Liver (tissue), 9 donors: ENCODE measurements around the gene TTC33. TPM values are rescaled to one million over a fixed set of nuclear protein-coding genes. Genes with fewer than 3 reads are reported as not detected.
A peak's percentile ranks its signal among the peaks of the same experiment; 100 is the strongest.

ENCODE experiments used
- DNase-seq: peaks from one replicate; pipeline ENCODE4 v3.0.0-alpha.2; 2017; ENCODE audit warnings: low spot score
- H3K27ac ChIP-seq, 2 donors: one replicate each; pipeline ENCODE4 v1.7.0; 2013; ENCODE audit warnings: inconsistent platforms in 2 of 2, low read length in 2 of 2, control low read depth in 1 of 2, low read depth in 1 of 2, mild to moderate bottlenecking in 1 of 2
- H3K27me3 ChIP-seq, 4 donors: one replicate each; pipeline versions ENCODE4 v1.6.1 to v1.7.0; 2013; ENCODE audit warnings: low read length in 3 of 4, inconsistent platforms in 1 of 4, mild to moderate bottlenecking in 1 of 4, moderate library complexity in 1 of 4; ENCODE audit not compliant: control insufficient read depth in 4 of 4, insufficient read depth in 4 of 4
- H3K36me3 ChIP-seq, 4 donors: one replicate each; pipeline versions ENCODE4 v1.6.1 to v1.7.0; 2013; ENCODE audit warnings: low read length in 3 of 4, mild to moderate bottlenecking in 3 of 4, low read depth in 1 of 4, moderate library complexity in 1 of 4; ENCODE audit not compliant: control insufficient read depth in 4 of 4, insufficient read depth in 3 of 4
- H3K4me1 ChIP-seq, 4 donors: one replicate each; pipeline versions ENCODE4 v1.6.1 to v1.7.0; 2013; ENCODE audit warnings: low read length in 3 of 4, mild to moderate bottlenecking in 3 of 4, moderate library complexity in 1 of 4; ENCODE audit not compliant: control insufficient read depth in 4 of 4, insufficient read depth in 4 of 4
- H3K4me3 ChIP-seq, 3 donors: one replicate each; pipeline versions ENCODE4 v1.6.1 to v1.7.0; 2013; ENCODE audit warnings: low read length in 3 of 3, control low read depth in 1 of 3, low read depth in 1 of 3, mild to moderate bottlenecking in 1 of 3
- H3K9ac ChIP-seq, 2 donors: one replicate each; pipeline ENCODE4 v1.7.0; 2013; ENCODE audit warnings: low read length in 2 of 2, mild to moderate bottlenecking in 2 of 2, moderate library complexity in 2 of 2, control low read depth in 1 of 2, low read depth in 1 of 2
- H3K9me3 ChIP-seq, 4 donors: one replicate each; pipeline versions ENCODE4 v1.6.1 to v1.7.0; 2013; ENCODE audit warnings: low read length in 3 of 4; ENCODE audit not compliant: control insufficient read depth in 4 of 4
- EGR1 ChIP-seq, 2 donors: IDR thresholded peaks; 2 replicates each; pipeline ENCODE4 v1.6.1; 2016 to 2018; ENCODE audit warnings: antibody characterized with exemption in 2 of 2, low read depth in 2 of 2
- FOXA1 ChIP-seq: IDR thresholded peaks from 2 replicates; pipeline ENCODE4 v1.6.1; 2016; ENCODE audit warnings: antibody characterized with exemption
- HNF4A ChIP-seq, 2 donors: conservative IDR thresholded peaks; 2 replicates each; pipeline ENCODE4 v1.6.1; 2016; ENCODE audit warnings: antibody characterized with exemption in 2 of 2, mild to moderate bottlenecking in 2 of 2
- HNF4G ChIP-seq: IDR thresholded peaks from 2 replicates; pipeline ENCODE4 v1.6.1; 2016; ENCODE audit warnings: antibody characterized with exemption
- JUND ChIP-seq, 2 donors: IDR thresholded peaks; 2 replicates each; pipeline ENCODE4 v1.6.1; 2016; ENCODE audit warnings: antibody characterized with exemption in 2 of 2
- NR2F2 ChIP-seq: IDR thresholded peaks from 2 replicates; pipeline ENCODE4 v1.6.1; 2016; ENCODE audit warnings: antibody characterized with exemption
- RAD21 ChIP-seq, 2 donors: IDR thresholded peaks; 2 replicates each; pipeline ENCODE4 v1.6.1; 2016; ENCODE audit warnings: antibody characterized with exemption in 2 of 2, mild to moderate bottlenecking in 2 of 2
- REST ChIP-seq: IDR thresholded peaks from 2 replicates; pipeline ENCODE4 v1.6.1; 2016; ENCODE audit warnings: antibody characterized with exemption, mild to moderate bottlenecking
- RXRA ChIP-seq, 2 donors: IDR thresholded peaks; 2 replicates each; pipeline ENCODE4 v1.6.1; 2017 to 2018; ENCODE audit warnings: antibody characterized with exemption in 2 of 2, mild to moderate bottlenecking in 1 of 2
- SP1 ChIP-seq: IDR thresholded peaks from 2 replicates; pipeline ENCODE4 v1.6.1; 2018; ENCODE audit warnings: antibody characterized with exemption, mild to moderate bottlenecking
- TAF1 ChIP-seq: conservative IDR thresholded peaks from 2 replicates; pipeline ENCODE4 v1.6.1; 2016; ENCODE audit warnings: antibody characterized with exemption, mild to moderate bottlenecking
- YY1 ChIP-seq: IDR thresholded peaks from 2 replicates; pipeline ENCODE4 v1.6.1; 2016; ENCODE audit warnings: antibody characterized with exemption, mild to moderate bottlenecking
- WGBS: extraction: QIAGEN DNeasy Blood & Tissue Kit; methylation state at CpG from one replicate; pipeline ENCODE4 v1.1.7; 2013; 5-methylcytosine and 5-hydroxymethylcytosine counted together
- polyA plus RNA-seq, 2 donors: library from polyadenylated mRNA; stranded (reverse) in 1 of 2; unstranded in 1 of 2; fragments of 200-250 nt in 1 of 2; fragments of >200 nt in 1 of 2; fragmentation: Nextera tagmentation in 1 of 2; extraction: Ambion mirVana in 1 of 2; gene quantifications; one replicate each; pipeline versions ENCODE4 v1.2.1 to v1.2.3, GENCODE V29; 2013 to 2015
- total RNA-seq, 2 donors: library from RNA; depleted of rRNA; stranded (reverse); fragments of >200 nt; gene quantifications; one replicate each; pipeline ENCODE4 v1.2.3, GENCODE V29; 2014
- TF ChIP-seq, protein P1 (sequence below): fragments of 150-350 bp; IDR thresholded peaks from 2 replicates; pipeline ENCODE4 v1.5.1; 2017; ENCODE audit warnings: improper control_type of control experiment, low read depth, low read length; ENCODE audit not compliant: missing input control
- donor health status: healthy.
- donor health status: healthy.
- donor health status: healthy.
- donor health status: healthy.
- donor health status: healthy.

TTC33 gene
- total and polyA plus RNA-seq, 4 donors, result 4.3 to 12.0 (median 7.6) TPM

- Histone ChIP-seq H3K4me1 (peaks cover 0 to 2% (median 0%) of the 10 kb centered on the region in 4 donors), H3K9me3 (no peaks in the 10 kb centered on the region), H3K27me3 (no peaks in the 10 kb centered on the region), H3K27ac (no peak overlapping the region), H3K9ac (no peak overlapping the region), H3K4me3 (no peak overlapping the region), H3K36me3 (no peaks in the 10 kb centered on the region)
- DNase-seq, result no peak
- TF ChIP-seq NR2F2, result no peak
- no peak for TF ChIP-seq HNF4A (conservative IDR thresholded peaks at IDR 0.05)
- no peak for TF ChIP-seq RAD21 (IDR thresholded peaks at IDR 0.05)
- TF ChIP-seq TAF1, result no peak
- TF ChIP-seq JUND (IDR thresholded peaks at IDR 0.05), result peak; percentile 20 to 83
- TF ChIP-seq FOXA1, result no peak
- 62% methylated on average over 3 of the region's 3 CpGs for WGBS
Measured at GRCh38 chr5:40689438-40689837, 66.3 kb downstream of the TTC33 start.

GRCh38 chr5:40688996-40689395, 66.8 kb downstream of the TTC33 start:
- no peaks in the 10 kb centered on the region for H3K9me3 ChIP-seq
- peaks cover 0 to 2% (median 0%) of the 10 kb centered on the region in 4 donors for H3K4me1 ChIP-seq
- no peak overlapping the region for H3K27ac ChIP-seq
- no peak overlapping the region for H3K4me3 ChIP-seq
- no peaks in the 10 kb centered on the region for H3K36me3 ChIP-seq
- no peaks in the 10 kb centered on the region for H3K27me3 ChIP-seq
- no peak overlapping the region for H3K9ac ChIP-seq
- no peak for DNase-seq
- TF ChIP-seq HNF4A (conservative IDR thresholded peaks at IDR 0.05) (no peak), EGR1 (IDR thresholded peaks at IDR 0.05; ENCODE audit: low read depth in 2 of 2) (no peak), JUND (IDR thresholded peaks at IDR 0.05) (no peak), SP1 (no peak), YY1 (no peak)

DNA sequence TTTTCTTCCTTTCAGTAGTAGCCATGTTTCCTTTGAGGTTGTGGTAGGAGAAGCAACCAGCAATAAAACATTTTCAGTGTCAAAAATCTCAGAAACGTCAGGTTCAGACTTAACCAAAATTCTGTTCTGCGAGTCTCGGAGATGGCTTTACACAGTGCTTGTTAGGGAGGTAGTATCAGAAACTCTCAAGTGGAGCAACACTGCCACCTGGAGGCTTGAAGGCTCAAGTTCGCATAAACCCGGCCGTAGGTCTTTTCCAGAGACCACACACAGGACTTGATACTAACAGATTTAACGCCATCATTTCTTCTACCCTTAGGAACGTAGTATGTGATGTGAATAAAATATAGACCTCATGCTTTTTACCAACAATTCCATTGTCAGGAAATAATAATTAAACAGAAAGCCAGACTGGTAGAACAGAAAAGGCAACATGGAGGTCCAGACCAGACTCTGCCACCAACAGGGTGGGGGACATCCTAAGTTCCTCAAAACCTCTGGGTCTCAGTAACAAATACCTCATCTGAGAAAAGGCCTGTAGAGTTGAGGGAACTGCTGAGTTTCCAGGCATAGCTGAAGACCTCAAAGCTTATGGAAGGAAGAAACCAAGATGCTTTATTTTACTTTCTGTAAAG, 67.5 kb downstream of the TTC33 start:
- Histone ChIP-seq H3K27me3 (no peaks in the 10 kb centered on the region), H3K27ac (no peak overlapping the region), H3K36me3 (no peaks in the 10 kb centered on the region), H3K9ac (peak overlapping the region in 1 of 2 donors; percentile 52), H3K4me1 (peaks cover 0 to 2% (median 0%) of the 10 kb centered on the region in 4 donors), H3K9me3 (no peaks in the 10 kb centered on the region), H3K4me3 (no peak overlapping the region)
- 2% methylated on average over 8 of the region's 8 CpGs for WGBS
- TF ChIP-seq NR2F2, result no peak
- TF ChIP-seq RXRA (IDR thresholded peaks at IDR 0.05), result no peak
- peak; percentile 98 to 99 for TF ChIP-seq RAD21 (IDR thresholded peaks at IDR 0.05)
- TF ChIP-seq FOXA1, result no peak
- TF ChIP-seq, protein P1, sequence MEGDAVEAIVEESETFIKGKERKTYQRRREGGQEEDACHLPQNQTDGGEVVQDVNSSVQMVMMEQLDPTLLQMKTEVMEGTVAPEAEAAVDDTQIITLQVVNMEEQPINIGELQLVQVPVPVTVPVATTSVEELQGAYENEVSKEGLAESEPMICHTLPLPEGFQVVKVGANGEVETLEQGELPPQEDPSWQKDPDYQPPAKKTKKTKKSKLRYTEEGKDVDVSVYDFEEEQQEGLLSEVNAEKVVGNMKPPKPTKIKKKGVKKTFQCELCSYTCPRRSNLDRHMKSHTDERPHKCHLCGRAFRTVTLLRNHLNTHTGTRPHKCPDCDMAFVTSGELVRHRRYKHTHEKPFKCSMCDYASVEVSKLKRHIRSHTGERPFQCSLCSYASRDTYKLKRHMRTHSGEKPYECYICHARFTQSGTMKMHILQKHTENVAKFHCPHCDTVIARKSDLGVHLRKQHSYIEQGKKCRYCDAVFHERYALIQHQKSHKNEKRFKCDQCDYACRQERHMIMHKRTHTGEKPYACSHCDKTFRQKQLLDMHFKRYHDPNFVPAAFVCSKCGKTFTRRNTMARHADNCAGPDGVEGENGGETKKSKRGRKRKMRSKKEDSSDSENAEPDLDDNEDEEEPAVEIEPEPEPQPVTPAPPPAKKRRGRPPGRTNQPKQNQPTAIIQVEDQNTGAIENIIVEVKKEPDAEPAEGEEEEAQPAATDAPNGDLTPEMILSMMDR, result peak; percentile 94
- peak; percentile 80 for DNase-seq

DNA sequence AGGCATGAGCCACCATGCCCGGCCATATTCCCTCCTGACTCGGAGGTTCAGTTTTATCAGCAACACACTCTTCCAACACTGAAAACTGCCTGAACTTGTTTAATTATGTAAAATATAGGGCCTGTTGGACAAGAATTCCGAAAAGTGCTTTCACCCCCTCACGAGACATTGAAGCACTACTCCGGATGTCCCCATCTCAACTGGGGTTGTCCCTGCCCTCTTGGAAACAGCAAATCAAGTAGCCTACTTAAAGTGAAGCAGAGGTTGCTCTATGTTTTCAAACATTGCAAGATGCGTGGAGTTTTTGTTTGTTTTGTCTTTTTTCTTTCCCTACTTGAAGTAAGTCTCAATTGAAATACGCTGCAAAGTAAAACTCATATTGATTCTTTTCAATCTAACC, 68.4 kb downstream of the TTC33 start:
- Histone ChIP-seq H3K9ac (no peak overlapping the region), H3K9me3 (no peaks in the 10 kb centered on the region), H3K27me3 (no peaks in the 10 kb centered on the region), H3K36me3 (no peaks in the 10 kb centered on the region), H3K4me1 (peaks cover 0 to 2% (median 0%) of the 10 kb centered on the region in 4 donors), H3K27ac (no peak overlapping the region), H3K4me3 (no peak overlapping the region)
- WGBS, result 74% methylated on average over 7 of the region's 7 CpGs
- no peak for DNase-seq
- TF ChIP-seq REST, result no peak
- no peak for TF ChIP-seq HNF4G
- TF ChIP-seq JUND (IDR thresholded peaks at IDR 0.05), result no peak
